ENCODE measurements around the gene CCNQ.
"Not testable (repeated sequence)": the region's sequence is repeated elsewhere in the genome, so short reads cannot be mapped to it uniquely, and the experiment has no call there.

The CCNQ gene

DNA sequence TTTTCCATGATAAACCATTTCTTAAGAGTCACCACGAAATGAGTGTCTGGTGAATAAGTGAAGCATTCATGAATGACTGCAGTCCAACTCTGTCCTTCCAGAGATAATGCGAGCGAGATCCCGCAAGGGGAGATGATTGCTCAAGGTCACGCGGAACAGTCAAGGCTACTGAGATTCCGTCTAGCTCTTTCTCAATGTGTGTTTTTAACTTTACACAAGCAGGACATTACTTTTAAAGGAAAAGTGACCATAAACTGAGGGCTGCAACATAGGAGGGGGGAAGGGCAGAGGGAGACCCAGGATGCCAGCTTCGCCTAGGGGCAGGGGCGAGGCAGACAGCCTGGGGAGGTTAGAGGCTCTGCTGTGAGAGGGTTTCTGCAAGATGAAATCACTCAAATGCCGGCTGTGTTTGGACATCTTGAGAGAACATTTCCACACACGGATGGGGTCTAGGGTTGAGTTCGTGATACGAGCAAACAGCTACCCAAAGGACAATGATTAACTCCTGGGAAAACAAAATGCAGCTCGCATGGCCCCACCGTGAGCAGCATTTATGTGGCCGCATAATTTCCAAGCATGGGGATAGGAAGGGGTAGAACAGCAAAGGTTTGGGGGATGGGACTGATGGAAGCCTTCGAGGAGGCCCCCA lies 23.8 kb upstream of the CCNQ start:
- DNase-seq = no peak

DNA sequence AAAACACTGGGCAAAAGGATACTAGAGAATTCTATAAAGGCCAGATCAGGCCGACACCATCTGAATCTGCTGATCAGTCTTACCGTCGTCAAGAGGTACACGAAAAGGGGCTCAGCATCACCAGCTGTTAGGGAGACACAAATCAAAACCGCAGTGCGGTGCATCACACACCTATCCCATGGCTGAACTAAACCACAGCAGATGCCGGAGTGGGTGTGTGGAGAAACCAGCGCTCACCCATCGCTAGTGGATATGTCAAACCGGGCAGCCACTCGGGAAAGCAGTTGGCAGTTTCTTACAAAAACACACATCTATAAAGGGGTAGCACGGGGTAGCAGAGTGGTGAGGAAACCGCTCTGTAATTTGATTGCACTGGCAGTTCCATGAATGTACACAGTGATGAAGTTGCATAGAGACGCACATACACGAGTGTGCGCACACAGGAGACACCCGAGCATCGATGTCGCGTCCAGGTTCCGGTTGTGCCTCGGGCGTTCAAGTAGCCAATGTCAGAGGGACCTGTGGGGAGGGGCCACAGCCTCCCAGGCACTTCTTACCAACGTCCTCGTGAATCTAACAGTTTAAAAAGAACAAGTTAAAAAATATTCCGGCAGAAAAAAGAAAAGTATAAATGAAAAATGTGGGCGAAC lies 23.1 kb upstream of the CCNQ start:
- no peak for DNase-seq

DNA sequence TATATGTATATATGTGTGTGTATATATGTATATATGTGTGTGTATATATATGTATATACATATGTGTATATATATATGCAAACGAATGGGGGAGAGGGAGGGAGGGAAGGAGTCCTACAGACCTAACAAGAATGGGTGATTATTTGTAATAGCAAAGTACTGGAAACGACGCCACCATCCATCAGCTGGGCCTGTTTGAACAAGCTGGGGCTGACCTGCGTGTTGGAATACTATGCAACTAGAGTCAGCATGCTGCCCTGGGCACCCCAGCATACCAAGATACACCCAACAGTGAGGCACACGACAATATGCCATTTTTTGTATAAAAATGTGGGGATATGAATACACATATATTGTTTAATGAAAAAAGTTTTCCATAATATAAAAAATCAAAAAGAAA lies 21.6 kb upstream of the CCNQ start:
- no peak for DNase-seq

DNA sequence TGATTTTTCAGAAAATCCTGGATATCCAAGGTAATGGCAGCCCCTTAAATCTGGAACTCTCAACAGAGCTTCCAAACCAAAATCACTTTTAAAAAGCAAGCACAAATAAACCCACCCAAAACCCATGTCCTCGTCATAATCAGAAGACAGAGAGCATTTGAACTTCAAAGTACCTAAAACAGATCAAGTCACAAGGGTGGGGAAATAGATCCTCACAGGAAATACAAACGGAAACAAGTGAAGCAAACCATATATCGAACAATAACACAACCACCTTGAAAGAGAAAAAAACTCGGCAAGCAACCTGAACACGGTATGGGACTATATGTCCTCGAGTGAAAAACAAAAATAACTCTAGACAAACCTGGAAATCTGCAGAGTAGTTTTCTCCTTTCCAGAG lies 15.9 kb upstream of the CCNQ start:
- no peak for DNase-seq

DNA sequence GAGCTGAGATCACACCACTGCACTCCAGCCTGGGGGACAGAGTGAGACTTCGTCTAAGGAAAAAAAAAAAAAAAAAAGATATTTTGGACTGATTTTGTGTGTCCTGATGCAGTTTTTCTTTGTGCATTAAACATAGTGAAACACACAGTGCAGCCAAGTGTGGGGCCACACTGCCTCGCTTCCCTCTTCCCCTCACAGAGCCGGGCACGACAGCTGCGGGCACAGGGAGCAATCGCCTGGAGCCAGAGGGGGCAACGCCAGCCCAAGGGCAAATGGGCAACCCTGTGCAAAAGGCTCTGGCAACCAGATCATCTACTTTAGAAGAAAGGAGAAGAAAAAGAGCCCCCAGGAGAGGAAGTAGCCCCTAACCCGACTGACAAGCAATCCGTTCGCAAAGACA lies 13.5 kb upstream of the CCNQ start:
- DNase-seq = no peak

DNA sequence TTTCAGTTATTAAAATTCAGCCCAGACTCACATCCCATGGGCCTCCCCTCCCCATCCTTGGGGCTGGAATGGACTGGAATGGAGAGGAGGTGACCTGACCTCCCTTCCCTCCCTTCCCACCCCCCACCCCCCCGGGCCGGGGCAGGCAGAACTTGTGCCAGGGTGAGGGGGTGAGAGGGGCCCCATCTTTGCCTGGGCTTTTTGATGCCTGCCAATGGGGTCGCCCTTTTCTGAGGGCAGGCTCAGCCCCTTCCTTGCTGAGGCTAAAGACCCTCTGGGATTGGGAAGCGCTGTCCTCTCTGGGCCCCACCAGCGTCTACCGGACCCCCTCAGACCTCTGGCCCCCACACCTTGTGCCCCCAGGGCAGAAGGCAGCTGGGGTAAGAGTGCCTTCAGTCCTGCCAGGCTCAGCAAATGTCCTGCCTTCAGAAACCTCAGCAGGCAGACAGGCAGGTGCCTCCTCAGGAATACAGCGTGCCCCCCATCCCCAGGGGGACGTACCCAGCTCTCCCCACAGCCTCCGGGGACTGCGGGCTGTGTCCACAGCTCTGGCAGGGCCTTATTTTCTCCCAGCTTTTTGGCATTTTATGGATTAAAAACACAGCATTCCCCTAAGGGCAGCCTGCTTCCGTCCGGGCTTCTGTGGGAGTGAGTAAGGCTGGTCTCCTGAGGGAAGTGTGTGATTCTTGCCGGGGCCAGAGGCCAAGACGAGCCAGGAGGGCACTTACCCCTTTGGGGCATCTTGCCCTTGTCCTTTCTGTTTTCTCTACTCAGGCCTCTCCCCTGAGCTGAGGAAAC lies 12.6 kb upstream of the CCNQ start:
- DNase-seq = no peak

DNA sequence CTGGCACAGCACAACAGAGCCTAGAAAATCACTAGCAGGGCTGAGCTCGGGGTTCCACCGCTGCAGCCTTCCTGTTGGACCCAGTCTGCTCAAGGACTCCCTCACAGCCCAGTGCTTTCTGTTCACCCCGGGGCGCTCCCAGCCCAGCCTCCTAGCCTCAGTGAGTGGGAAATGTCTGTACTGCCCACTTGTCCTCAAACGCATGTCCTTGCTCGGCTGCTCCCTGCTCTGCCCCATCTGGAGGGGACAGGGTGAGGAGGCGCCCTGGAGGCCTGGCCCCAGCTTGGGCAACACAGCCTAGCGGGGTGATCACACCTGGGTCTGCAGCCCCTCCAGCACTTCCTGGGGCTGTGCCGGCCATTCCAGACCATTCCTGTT lies 11.9 kb upstream of the CCNQ start:
- no peak for DNase-seq

DNA sequence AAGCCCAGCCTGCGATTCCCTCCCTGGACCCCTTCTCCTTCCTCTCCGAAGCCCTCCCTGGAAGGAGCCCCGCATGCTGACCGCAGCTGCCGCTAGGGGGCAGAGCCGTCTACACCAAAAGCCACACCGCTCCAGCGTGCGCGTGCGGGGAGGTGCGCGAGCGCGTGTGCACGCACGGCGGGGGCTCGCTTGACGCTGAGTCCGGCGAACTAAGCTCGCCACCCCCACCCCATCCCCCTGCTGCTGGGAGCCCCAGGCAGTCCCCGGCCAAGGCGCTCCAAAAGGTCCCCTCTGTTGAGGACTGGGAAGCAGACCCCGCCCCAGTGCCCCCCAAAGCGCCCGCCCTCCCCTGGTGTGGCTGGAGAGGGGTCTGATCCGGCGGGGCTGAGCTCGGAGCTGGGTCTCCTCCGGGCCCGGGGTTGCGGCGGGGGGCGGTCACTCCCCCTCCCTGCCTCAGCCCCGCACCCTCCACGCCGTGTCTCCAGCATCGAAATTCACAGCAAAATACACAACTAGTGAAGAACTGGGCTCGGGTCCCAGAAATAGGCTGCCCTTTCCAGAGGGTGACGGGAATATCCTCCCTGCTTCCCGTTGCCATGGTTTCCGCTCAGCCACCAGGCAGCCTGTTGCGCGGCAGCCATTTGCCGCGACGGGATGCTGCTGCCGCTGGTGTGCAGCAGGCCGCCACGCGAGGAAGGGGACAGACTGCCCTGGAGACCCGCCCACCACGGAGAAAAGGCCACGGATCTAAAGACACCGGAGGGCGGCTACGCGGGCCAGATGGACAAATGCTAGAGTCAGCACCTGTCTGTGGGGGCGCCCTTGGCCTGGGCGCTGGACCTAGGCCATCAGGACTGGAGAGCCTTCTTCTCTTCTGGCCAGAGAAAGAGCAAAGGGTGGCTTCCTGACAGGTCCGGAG lies 11.2 kb upstream of the CCNQ start:
- DNase-seq = peak; percentile 38 to 62

DNA sequence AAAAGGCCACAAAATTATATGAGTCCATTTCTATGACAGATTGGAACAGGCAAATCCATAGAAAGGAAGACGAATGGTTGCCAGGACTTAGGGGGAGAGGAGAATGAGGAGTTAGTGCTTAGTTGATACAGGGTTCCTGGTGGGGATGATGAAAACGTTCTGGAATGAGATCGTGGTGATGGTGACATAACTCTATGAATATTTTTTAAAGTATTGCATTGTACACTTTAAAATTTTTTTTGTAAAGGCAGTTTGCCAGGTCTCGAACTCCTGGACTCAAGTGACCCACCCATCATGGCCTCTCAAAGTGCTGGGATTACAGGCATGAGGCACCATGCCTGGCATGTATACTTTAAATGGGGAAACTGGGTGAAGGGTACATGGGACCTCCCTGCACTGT lies 9.9 kb upstream of the CCNQ start:
- no peak for DNase-seq

DNA sequence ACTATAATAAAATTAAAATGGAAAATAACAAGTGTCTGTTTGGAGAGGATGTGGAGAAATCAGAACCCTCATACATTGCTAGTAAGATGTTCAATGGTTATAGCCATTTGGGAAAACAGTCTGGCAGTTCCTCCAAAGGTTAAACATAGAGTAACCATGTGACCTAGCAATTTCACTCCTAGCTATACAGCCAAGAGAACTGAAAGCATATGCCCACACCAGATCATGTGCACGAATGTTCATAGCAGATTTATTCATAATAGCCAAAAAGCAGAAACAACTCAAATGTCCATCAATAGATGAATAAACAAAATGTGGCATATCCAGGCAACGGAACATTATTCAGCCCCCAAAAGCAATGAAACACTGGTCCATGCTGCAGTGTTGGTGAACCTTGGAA lies 9.4 kb upstream of the CCNQ start:
- no peak for DNase-seq

DNA sequence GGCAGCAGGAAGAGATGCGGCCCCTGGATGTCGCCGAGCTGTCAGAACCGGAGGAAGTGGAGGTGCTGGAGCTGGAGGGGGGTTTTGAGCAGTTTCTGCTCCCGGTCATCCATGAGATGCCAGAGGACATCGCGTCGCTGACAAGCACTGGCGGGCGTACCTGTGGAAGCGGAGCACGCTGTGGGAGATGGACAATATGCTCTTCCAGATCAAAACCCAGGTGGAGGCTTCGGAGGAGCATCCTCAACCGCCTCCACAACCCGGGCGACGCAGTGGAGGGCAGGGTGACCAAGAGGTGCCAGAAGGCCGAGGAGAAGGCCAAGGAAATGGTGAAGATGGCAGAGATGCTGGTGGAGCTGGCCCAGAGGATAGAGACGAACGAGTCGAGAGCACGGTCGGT lies 7.6 kb upstream of the CCNQ start:
- no peak for DNase-seq

DNA sequence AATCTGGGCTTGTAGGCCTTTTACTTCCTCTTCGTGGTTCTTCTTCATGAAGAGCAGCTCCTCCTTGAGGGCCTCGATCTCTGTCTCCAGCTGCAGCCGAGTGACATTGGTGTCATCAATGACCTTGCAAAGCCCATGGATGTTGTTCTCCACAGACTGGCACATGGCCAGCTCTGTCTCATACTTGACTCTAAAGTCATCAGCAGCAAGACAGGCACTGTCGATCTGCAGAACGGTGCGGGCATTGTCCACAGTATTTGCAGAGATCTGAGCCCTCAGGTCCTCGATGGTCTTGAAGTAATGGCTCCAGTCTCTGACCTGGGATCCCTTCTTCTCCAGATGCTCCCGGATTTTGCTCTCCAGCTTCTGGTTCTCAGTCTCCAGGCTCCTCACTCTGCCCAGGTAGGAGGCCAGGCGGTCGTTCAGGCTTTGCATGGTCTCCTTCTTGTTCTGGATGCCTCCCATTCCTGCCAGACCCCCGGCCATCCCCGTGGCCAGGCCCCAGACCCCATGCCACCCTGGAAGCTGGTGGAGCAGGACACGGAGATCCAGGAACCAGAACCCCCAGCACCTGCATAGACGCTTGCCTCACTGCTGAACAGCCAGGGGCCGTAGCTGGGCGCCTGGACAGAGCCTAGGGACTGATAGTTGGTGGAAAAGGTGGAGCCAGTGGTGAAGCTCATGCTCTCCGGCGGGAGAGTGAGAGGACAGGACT lies 5.9 kb upstream of the CCNQ start:
- not testable (repeated sequence) for DNase-seq

DNA sequence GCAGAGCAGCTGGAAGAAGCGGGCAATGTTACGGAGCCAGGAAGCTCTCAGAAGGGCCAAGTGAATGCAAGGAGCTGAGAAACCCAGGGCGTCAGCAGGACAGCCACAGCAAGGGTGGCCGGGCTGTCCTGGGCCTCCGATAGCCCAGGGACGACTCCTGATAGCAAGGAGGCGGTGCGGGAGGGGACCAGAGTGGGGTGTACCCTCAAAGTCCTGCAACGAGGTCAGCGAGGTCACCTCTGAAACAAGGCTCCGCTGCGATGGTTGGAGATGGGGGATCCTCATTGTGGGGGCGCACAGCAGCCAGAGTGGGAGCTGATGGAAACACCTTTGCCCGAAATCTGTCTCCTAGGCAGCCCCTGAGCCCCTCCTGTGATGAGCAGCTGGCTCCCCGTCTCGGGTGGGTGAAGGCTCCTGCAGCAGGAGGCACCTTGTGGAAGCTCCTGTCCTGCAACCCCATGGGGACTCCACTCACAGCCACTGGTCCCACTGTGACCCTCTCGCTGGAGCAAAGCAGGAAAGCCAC lies 4.3 kb upstream of the CCNQ start:
- no peak for DNase-seq

DNA sequence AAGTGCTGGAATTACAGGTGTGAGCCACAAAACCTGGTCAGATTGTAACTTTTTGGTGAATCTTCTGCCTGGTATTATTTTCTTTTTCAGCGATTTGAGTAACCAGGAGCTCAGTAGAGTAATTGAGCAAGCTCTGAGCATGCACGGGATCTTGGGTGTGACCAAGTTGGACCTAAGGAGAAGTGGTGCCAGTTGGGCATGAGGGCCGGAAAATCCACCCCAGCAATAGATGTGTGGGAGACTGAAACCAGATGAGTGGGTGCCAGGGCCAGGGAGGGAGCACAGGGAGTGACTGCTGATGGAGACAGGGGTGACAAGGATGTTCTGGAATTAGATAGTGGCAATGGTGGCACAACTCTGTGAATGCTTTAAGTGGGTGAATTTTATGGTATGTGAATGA lies 3.7 kb upstream of the CCNQ start:
- DNase-seq = no peak

DNA sequence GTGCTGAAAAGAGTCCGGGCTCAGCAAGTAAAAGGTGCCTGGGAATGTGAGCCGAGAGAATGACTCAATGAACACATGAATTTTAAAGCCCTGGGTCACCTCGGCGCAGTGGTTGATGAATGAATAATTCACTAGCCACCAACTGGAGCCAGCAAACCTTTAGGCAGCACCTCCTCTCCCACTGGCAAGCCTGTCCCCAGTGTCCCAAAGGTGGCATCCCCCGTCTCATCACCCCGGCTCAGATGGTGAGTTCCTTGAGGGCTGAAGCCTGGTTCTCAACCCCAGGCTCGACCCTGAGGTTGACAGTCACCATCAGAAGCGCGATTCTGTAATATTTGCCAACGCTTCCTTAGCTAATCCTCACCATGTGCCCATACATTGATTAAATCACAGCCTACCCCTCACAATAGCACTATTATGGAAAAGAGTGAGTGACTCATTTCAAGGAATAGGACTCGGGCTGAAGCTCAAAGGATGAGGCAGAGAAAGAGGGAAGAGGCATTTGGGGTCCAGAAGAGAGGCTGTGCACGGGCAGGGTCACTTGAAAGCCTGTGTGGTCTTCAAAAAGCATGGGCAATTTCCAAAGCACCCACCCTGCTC lies 2.7 kb upstream of the CCNQ start:
- no peak for DNase-seq

DNA sequence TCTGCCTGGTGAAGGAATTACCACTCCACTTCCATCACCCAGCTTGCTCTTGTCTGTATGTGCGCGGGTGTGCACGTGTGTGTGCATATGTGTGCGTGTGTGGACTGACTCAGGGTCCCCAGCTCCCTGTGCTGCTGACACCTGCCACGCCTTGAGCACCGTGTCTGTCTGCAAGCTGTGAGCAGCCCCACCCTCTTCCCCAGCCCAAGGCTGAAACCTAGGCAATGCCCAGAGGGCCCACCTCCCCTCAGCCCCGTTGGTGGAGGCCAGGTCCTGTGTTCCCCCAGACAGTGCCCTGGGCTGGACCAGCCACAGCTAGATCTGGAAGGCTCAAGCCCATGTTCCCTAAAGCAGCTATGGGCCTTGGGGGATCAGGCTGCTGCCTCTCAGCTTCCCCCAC lies 2.0 kb upstream of the CCNQ start:
- DNase-seq = no peak

DNA sequence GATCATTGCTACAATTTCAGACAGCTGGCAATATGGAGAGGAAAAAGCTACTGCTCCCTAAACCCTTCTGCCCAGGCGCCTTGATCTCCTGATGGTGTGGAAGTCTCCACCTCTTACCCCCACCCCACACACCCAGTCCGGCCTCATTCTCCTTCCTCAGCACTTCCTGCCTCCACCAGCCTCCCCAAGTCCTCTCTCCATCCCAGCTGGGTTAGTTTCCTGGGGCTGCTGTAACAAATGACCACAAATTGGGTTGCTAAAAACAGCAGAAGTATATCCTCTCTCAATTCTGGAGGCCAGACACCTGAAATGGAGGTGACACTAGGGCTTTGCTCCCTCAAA lies 1.1 kb upstream of the CCNQ start:
- DNase-seq = no peak

DNA sequence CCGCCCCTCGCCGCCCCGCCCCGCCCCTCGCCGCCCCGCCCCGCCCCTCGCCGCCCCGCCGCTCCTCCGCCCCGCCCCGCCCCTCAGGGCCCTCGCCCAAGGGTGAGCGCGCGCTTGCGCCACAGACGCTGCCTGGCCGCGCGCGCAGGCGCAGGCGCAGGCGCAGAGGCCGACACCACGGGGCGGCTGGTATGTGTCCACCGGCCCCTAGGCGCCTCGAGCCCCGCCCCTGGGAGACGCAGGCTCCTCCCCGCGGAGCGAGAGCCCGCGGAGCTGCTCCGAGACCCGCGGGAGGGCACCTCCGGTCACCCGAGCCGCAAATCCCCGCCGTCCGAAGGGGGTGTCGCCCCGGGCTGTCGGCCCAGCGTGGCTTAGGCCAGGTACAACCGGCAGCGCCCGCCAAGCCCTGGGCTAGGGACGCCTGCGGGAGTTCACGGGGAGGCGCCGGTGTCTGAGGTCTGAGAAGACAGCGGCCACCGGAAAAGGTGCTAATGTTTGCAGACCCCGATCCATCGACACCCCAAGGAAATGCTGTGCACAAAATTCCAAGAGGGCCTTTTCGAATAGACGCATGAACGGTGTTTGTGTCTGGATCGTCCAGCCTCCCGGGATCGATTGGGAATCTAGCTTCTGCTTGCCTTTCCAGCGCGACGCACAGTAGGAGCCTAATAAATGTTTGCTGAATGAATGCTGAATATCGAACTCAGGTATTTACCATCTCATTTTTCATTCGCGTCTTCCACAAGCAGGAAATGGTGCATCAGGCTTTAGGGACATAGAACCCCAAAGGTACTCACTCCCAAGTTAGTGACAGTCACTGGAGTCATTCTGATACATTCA lies 473 bp upstream of the CCNQ start:
- DNase-seq = peak; percentile 61 to 83

DNA sequence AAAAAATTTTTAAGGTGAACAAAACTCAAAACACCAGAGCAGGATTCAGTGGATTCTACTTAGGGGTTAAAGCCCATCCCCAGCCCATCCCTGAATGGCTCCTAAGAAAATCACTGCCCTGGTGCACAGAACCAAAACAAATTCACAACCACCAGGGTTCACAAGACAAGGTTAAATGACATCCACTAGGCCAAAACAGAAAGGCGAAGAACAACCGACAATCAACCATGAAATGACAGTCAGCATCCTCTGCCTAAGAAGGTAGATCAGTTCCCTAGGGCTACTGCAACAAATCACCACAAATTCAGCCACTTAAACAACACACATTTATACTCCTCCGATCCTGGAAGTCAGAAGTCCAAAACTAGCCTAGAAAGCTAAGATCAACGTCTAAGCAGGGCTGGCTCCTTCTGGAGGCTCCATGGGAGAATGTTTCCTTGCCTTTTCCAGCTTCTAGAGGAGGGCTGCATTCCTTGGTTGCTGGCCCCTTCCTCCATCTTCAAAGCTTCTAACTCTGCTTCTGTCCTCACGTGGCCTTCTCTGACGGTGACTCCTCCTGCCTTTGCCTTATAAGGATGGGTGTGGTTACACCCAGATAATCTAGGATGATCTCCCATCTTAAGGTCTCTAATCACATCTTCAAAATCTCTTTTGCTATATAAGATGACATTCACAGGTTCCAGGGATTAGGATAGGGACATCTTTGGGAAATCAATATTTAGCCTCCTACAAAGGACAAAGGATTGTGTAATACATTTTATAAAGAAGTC lies 1.8 kb downstream of the CCNQ start:
- DNase-seq = no peak

Measured in hippocampal formation (tissue), 2 donors.